ENCODE results near the gene RICTOR.

The RICTOR gene

DNA sequence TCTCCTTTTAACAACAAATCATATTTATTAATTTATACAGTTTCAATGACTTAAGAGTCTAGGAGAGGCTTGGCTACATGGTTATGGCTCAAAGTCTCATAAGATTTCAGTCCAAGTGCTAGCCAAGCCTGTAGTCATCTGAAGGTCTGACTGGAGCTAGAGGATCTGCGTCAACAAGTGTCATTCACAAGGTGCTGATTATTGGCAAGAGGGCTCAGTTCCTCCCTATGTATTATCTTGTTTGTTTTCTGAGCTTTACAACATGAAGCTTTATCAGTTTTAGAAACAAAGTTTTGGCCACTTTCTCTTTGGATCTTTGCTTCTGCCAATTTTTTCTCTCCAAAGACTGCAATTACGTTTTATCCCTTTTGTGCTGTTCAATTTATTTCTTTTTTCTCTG lies 94.7 kb downstream of the RICTOR start:
- ChIA-PET POLR2A (no interaction called here), CTCF (interaction anchor here (0.6 to 0.9 kb wide), 3 partner anchors 49 to 559 kb away, joined by 3 read pairs; no protein-coding TSS in a partner anchor)
- no peaks in the 10 kb centered on the region for H3K9me3 ChIP-seq (ENCODE audit: control insufficient read depth, insufficient read depth, low read depth, low read length)
- no peaks in the 10 kb centered on the region for H3K4me1 ChIP-seq (ENCODE audit: control insufficient read depth, insufficient read depth, low read length)
- no peak overlapping the region for H3K4me3 ChIP-seq (ENCODE audit: low read depth, low read length)
- TF ChIP-seq SCRT2 (tag by site-specific recombination; IDR thresholded peaks at IDR 0.05) = peak; percentile 73
- no peak for TF ChIP-seq ZBTB7A (tag by site-specific recombination; IDR thresholded peaks at IDR 0.05; ENCODE audit: low read depth)
- no peak overlapping the region for H3K27ac ChIP-seq (ENCODE audit: extremely low read depth, low read depth, low read length)
- peaks cover 0 to 17% of the 10 kb centered on the region in 2 experiments; a peak in 2 of 3 replicates for H3K36me3 ChIP-seq (ENCODE audit: control insufficient read depth in 2 of 2, insufficient read depth in 1 of 2, low read length in 2 of 2)

DNA sequence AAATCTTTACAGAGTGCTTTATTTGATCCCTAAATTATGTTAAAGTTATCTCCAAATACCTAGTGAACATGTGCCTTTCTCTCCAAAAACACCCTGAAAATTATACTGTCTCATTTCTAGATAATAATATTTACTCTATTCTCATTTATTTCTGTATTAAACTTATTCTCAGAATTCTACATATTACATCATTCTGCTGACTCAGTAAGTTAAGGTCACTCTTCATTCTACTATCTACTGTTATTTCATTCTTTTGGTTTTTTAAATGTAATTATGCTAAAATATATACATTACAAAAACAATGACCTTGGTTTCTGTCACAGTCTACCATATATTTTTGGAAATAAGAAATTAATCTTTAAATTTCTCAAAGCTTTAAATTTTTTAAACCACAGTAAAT lies 96.2 kb downstream of the RICTOR start:
- Histone ChIP-seq H3K4me3 (ENCODE audit: low read depth, low read length) (no peak overlapping the region), H3K36me3 (ENCODE audit: control insufficient read depth in 2 of 2, insufficient read depth in 1 of 2, low read length in 2 of 2) (peaks cover 0 to 17% of the 10 kb centered on the region in 2 experiments; a peak in 2 of 3 replicates), H3K4me1 (ENCODE audit: control insufficient read depth, insufficient read depth, low read length) (no peaks in the 10 kb centered on the region), H3K27ac (ENCODE audit: extremely low read depth, low read depth, low read length) (no peak overlapping the region), H3K9me3 (ENCODE audit: control insufficient read depth, insufficient read depth, low read depth, low read length) (no peaks in the 10 kb centered on the region)
- TF ChIP-seq, protein P1, sequence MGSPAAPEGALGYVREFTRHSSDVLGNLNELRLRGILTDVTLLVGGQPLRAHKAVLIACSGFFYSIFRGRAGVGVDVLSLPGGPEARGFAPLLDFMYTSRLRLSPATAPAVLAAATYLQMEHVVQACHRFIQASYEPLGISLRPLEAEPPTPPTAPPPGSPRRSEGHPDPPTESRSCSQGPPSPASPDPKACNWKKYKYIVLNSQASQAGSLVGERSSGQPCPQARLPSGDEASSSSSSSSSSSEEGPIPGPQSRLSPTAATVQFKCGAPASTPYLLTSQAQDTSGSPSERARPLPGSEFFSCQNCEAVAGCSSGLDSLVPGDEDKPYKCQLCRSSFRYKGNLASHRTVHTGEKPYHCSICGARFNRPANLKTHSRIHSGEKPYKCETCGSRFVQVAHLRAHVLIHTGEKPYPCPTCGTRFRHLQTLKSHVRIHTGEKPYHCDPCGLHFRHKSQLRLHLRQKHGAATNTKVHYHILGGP (tag by site-specific recombination; IDR thresholded peaks at IDR 0.05) = 0 out of 2 replicates have a peak, but pooled peaks have one; percentile 15
- TF ChIP-seq, protein P2, sequence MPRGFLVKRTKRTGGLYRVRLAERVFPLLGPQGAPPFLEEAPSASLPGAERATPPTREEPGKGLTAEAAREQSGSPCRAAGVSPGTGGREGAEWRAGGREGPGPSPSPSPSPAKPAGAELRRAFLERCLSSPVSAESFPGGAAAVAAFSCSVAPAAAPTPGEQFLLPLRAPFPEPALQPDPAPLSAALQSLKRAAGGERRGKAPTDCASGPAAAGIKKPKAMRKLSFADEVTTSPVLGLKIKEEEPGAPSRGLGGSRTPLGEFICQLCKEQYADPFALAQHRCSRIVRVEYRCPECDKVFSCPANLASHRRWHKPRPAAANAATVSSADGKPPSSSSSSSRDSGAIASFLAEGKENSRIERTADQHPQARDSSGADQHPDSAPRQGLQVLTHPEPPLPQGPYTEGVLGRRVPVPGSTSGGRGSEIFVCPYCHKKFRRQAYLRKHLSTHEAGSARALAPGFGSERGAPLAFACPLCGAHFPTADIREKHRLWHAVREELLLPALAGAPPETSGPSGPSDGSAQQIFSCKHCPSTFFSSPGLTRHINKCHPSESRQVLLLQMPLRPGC (tag by site-specific recombination; IDR thresholded peaks at IDR 0.05) = no peak
- TF ChIP-seq, protein P3, sequence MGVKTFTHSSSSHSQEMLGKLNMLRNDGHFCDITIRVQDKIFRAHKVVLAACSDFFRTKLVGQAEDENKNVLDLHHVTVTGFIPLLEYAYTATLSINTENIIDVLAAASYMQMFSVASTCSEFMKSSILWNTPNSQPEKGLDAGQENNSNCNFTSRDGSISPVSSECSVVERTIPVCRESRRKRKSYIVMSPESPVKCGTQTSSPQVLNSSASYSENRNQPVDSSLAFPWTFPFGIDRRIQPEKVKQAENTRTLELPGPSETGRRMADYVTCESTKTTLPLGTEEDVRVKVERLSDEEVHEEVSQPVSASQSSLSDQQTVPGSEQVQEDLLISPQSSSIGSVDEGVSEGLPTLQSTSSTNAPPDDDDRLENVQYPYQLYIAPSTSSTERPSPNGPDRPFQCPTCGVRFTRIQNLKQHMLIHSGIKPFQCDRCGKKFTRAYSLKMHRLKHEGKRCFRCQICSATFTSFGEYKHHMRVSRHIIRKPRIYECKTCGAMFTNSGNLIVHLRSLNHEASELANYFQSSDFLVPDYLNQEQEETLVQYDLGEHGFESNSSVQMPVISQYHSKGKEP (tag by site-specific recombination; IDR thresholded peaks at IDR 0.05) = no peak
- TF ChIP-seq ZNF24 (tag by site-specific recombination; IDR thresholded peaks at IDR 0.05) = no peak
- TF ChIP-seq, protein P4, sequence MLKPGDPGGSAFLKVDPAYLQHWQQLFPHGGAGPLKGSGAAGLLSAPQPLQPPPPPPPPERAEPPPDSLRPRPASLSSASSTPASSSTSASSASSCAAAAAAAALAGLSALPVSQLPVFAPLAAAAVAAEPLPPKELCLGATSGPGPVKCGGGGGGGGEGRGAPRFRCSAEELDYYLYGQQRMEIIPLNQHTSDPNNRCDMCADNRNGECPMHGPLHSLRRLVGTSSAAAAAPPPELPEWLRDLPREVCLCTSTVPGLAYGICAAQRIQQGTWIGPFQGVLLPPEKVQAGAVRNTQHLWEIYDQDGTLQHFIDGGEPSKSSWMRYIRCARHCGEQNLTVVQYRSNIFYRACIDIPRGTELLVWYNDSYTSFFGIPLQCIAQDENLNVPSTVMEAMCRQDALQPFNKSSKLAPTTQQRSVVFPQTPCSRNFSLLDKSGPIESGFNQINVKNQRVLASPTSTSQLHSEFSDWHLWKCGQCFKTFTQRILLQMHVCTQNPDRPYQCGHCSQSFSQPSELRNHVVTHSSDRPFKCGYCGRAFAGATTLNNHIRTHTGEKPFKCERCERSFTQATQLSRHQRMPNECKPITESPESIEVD (tag by site-specific recombination; IDR thresholded peaks at IDR 0.05) = 0 out of 2 replicates have a peak, but pooled peaks have one; percentile 3
- POLR2A ChIA-PET = no interaction called here
- CTCF ChIA-PET = interaction anchor here (0.7 kb wide), 1 partner anchor 97 kb away, joined by 3 read pairs; no protein-coding TSS in a partner anchor

DNA sequence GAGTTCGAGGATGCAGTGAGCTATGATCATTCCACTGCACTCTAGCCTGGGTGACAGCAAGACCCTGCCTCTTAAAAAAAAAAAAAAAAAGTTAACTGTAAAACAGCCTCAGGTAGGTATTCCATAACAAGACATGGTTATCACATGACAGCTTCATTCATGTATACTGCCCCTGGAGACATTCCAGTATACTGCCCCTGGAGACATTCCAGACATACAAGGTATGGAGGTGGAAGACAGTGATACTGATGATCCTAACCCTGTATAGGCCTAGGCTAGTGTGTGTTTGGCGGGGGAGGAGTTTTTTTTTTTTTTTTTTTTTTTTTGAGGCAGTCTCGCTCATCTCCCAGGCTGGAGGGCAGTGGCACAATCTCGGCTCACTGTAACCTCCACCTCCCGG lies 105.5 kb downstream of the RICTOR start:
- H3K4me1 ChIP-seq (ENCODE audit: control insufficient read depth, insufficient read depth, low read length) = no peaks in the 10 kb centered on the region
- no peaks in the 10 kb centered on the region for H3K9me3 ChIP-seq (ENCODE audit: control insufficient read depth, insufficient read depth, low read depth, low read length)
- ChIA-PET CTCF (interaction anchor here (0.6 to 1.2 kb wide), 4 partner anchors 9 to 527 kb away, joined by 3 to 5 read pairs (median 3); no protein-coding TSS in a partner anchor), POLR2A (no interaction called here)
- H3K4me3 ChIP-seq (ENCODE audit: low read depth, low read length) = no peak overlapping the region
- peaks cover 19 to 49% of the 10 kb centered on the region in 2 experiments for H3K36me3 ChIP-seq (ENCODE audit: control insufficient read depth in 2 of 2, insufficient read depth in 1 of 2, low read length in 2 of 2)
- no peak overlapping the region for H3K27ac ChIP-seq (ENCODE audit: extremely low read depth, low read depth, low read length)
- TF ChIP-seq ZFP69B (tag by site-specific recombination; IDR thresholded peaks at IDR 0.05) = no peak
- TF ChIP-seq ZNF600 (tag by site-specific recombination; IDR thresholded peaks at IDR 0.05) = peak; percentile 61
- TF ChIP-seq, protein P5, sequence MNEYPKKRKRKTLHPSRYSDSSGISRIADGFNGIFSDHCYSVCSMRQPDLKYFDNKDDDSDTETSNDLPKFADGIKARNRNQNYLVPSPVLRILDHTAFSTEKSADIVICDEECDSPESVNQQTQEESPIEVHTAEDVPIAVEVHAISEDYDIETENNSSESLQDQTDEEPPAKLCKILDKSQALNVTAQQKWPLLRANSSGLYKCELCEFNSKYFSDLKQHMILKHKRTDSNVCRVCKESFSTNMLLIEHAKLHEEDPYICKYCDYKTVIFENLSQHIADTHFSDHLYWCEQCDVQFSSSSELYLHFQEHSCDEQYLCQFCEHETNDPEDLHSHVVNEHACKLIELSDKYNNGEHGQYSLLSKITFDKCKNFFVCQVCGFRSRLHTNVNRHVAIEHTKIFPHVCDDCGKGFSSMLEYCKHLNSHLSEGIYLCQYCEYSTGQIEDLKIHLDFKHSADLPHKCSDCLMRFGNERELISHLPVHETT (tag by site-specific recombination; IDR thresholded peaks at IDR 0.05) = no peak
